Naive B cell (primary cell): ENCODE results near the gene NOBOX. TPM values are rescaled to one million over a fixed set of nuclear protein-coding genes. Genes with fewer than 3 reads are reported as not detected.

ENCODE experiments used
- ATAC-seq, 2 donors: fragments of 150-1000 bp; cut with Tn5 transposase; 2 replicates each; pipeline ENCODE4 v1.10.0; 2021; ENCODE audit warnings: low read depth in 2 of 2, mild to moderate bottlenecking in 2 of 2, moderate library complexity in 2 of 2
- DNase-seq: peaks from one replicate; pipeline ENCODE4 v3.0.0; 2022
- H3K27ac Mint-ChIP-seq, 6 donors: one replicate each; pipeline ENCODE4 v1.8.0; 2020 to 2022; ENCODE audit warnings: mild to moderate bottlenecking in 6 of 6, mixed read lengths in 6 of 6, moderate library complexity in 5 of 6, inconsistent platforms in 2 of 6
- H3K27me3 Mint-ChIP-seq, 3 donors: one replicate each; pipeline ENCODE4 v1.8.0; 2021 to 2022; ENCODE audit warnings: mixed read lengths in 3 of 3, mild to moderate bottlenecking in 1 of 3
- H3K36me3 Mint-ChIP-seq, 2 donors: one replicate each; pipeline ENCODE4 v1.8.0; 2020 to 2022; ENCODE audit warnings: mixed read lengths in 2 of 2, inconsistent platforms in 1 of 2, mild to moderate bottlenecking in 1 of 2
- H3K4me1 Mint-ChIP-seq, 3 donors: one replicate each; pipeline ENCODE4 v1.8.0; 2020 to 2022; ENCODE audit warnings: mixed read lengths in 3 of 3, inconsistent platforms in 1 of 3, mild to moderate bottlenecking in 1 of 3, moderate library complexity in 1 of 3
- H3K4me3 Mint-ChIP-seq, 8 donors: one replicate each; pipeline ENCODE4 v1.8.0; 2020 to 2022; ENCODE audit warnings: mild to moderate bottlenecking in 8 of 8, mixed read lengths in 8 of 8, moderate library complexity in 8 of 8, inconsistent platforms in 2 of 8
- H3K9me3 Mint-ChIP-seq, 7 donors: one replicate each; pipeline ENCODE4 v1.8.0; 2020 to 2022; ENCODE audit warnings: mixed read lengths in 7 of 7, mild to moderate bottlenecking in 5 of 7, inconsistent platforms in 2 of 7, moderate library complexity in 1 of 7
- polyA plus RNA-seq, 6 donors: library from polyadenylated mRNA; unstranded; fragments of 300-500 nt; fragmentation: Illumina TruSeq; gene quantifications; one replicate each; pipeline ENCODE4 v1.2.3, GENCODE V29; 2021; ENCODE audit warnings: low read depth in 6 of 6

The NOBOX gene
- polyA plus RNA-seq, 6 donors from 2014 or later, result not detected

DNA sequence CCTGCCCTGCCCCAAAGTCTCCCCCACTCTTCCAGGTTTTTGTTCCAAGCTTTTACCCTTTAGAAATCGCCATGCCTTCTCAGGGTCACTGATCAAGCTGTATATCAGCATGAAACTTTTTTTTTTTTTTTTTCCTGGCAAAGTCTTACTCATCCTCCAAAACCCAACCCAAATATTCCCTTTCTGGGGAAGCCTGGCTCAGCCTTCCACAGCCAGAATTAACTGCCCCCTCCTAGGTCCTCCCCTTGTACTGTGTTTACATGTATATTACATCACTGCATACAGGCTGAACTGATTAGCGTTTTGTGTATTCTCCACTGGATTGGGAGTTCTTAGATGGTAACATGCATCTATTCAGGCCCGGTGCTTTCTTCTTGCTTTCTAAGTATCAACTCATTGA is 4.6 kb upstream of the NOBOX start:
- H3K27me3 Mint-ChIP-seq, result peaks cover 9 to 30% (median 23%) of the 10 kb centered on the region in 3 donors
- H3K4me1 Mint-ChIP-seq, result peaks cover 0 to 11% (median 3%) of the 10 kb centered on the region in 3 donors
- H3K9me3 Mint-ChIP-seq, result no peaks in the 10 kb centered on the region
- H3K4me3 Mint-ChIP-seq, result no peak overlapping the region
- ATAC-seq (no peak), DNase-seq (no peak)
- H3K36me3 Mint-ChIP-seq, result no peaks in the 10 kb centered on the region
- no peak overlapping the region for H3K27ac Mint-ChIP-seq

DNA sequence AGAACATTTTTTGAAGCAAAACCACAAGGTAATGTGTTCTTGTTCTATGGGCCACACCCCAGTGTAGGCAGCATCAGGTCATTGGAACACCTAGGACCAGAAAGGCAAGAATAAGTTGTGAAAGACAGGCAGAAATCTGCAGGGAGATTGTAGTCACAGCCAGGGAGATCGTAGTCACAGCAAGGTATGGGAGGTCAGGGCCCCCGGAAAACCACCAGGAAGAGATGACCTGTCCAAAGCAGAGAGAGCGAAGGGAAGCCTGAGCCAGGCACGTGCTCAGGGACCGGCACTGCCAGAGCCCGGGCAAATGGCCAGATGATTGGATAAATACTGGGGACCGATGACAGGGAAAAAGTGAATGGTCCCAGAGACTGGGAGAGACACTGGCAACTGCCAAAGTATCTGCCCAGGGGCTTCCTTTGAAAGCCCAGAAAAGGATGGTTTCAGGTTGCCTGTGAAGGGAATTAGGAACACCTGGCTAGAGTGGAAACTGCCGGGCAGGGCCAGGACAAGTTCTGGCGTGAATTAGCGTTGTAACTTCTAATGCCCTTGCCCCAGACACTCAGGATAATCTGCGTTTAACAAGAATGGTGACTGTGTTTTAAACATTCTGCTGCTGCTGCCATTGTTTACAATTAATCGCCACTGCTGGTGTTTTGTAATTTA is 3.9 kb upstream of the NOBOX start:
- Mint-ChIP-seq H3K9me3 (no peaks in the 10 kb centered on the region), H3K27ac (no peak overlapping the region), H3K36me3 (no peaks in the 10 kb centered on the region), H3K4me3 (no peak overlapping the region), H3K27me3 (peaks cover 16 to 35% (median 25%) of the 10 kb centered on the region in 3 donors), H3K4me1 (peaks cover 0 to 3% (median 3%) of the 10 kb centered on the region in 3 donors)
- DNase-seq (no peak), ATAC-seq (no peak)

GRCh38 chr7:144404946-144405345 is 1.5 kb upstream of the NOBOX start:
- H3K4me3 Mint-ChIP-seq, result no peak overlapping the region
- ATAC-seq (no peak), DNase-seq (no peak)
- H3K9me3 Mint-ChIP-seq, result no peaks in the 10 kb centered on the region
- peaks cover 0 to 3% (median 0%) of the 10 kb centered on the region in 3 donors for H3K4me1 Mint-ChIP-seq
- no peak overlapping the region for H3K27ac Mint-ChIP-seq
- H3K27me3 Mint-ChIP-seq, result peaks cover 21 to 44% (median 26%) of the 10 kb centered on the region in 3 donors
- no peaks in the 10 kb centered on the region for H3K36me3 Mint-ChIP-seq

DNA sequence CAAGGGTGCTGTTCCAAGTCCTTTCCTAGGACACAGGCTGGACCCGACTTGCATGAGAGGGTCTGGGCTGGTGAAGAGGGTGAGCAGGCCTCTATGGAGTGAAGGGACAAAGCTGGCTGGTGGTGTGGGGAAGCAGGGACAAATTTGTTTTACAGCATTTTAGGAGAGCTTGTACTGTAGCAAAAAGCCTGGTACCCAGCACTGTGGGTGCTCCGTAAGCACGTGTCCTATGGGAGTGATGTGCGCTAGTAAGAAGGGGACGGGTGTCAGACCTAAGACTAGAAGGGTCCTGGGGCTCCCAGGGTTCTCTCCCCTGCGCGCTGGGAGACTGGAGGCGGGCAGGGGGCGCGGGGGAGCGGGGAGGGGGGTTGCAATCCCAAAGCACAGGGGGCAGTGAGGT is 391 bp downstream of the NOBOX start:
- Mint-ChIP-seq H3K4me3 (no peak overlapping the region), H3K36me3 (no peaks in the 10 kb centered on the region), H3K27ac (no peak overlapping the region), H3K4me1 (peaks cover 0 to under 1% (median 0%) of the 10 kb centered on the region in 3 donors), H3K9me3 (no peaks in the 10 kb centered on the region), H3K27me3 (peaks cover 13 to 50% (median 39%) of the 10 kb centered on the region in 3 donors)
- DNase-seq (no peak), ATAC-seq (no peak)

DNA sequence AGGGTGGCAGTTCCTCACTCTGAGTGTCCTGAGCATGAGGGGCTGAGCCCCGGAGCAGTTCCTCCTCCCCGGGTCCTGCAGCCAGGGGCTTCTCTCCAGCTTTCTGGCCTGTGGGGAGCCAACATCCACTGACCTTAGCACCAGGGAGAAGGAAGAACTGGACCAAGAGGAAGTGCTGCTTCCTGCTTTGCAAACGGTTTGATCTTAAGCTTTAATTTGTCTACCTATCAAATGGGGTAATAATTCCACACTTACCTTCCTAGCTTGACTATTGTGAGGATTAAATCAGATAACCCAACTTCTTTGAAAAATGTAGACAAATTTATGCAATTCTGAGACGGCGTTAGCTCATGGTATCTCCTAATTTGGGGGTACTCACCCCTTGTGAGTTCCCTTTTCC is 2.0 kb downstream of the NOBOX start:
- Mint-ChIP-seq H3K36me3 (no peaks in the 10 kb centered on the region), H3K27me3 (peaks cover 9 to 47% (median 40%) of the 10 kb centered on the region in 3 donors), H3K9me3 (no peaks in the 10 kb centered on the region), H3K4me3 (no peak overlapping the region), H3K27ac (peak overlapping the region in 1 of 6 donors; percentile 32), H3K4me1 (no peaks in the 10 kb centered on the region)
- ATAC-seq, result no peak
- no peak for DNase-seq

GRCh38 chr7:144399946-144400345 is 3.5 kb downstream of the NOBOX start:
- no peak for ATAC-seq

DNA sequence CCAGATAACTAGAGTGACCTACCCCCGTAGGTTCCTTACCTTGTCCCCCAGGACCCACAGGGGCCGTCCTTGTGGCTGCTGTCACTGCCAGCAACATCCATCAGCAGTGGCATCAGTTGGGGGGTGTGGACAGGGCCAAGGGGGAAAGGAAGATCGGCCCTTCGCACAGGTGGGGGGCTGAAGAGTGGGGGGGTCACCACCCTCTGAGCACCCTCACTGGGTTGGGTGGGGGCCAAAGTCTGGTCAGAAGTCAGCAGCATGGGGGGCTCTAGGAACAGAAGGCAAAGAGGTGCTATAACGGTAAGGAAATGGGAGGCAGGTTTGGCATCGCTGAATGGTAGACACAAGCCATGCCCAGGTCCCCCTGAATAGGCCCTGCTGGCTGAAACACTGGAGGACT is 4.6 kb downstream of the NOBOX start:
- Mint-ChIP-seq H3K27me3 (peaks cover 4 to 55% (median 49%) of the 10 kb centered on the region in 3 donors), H3K9me3 (no peaks in the 10 kb centered on the region), H3K27ac (no peak overlapping the region), H3K4me3 (no peak overlapping the region), H3K36me3 (no peaks in the 10 kb centered on the region), H3K4me1 (no peaks in the 10 kb centered on the region)
- DNase-seq (no peak), ATAC-seq (no peak)

More at GRCh38 chr7:144399946-144400345, 3.5 kb downstream of the NOBOX start:
- H3K27me3 Mint-ChIP-seq, result peaks cover 5 to 55% (median 49%) of the 10 kb centered on the region in 3 donors
- no peaks in the 10 kb centered on the region for H3K36me3 Mint-ChIP-seq
- no peak for DNase-seq
- H3K9me3 Mint-ChIP-seq, result no peaks in the 10 kb centered on the region
- peak overlapping the region in 1 of 6 donors; percentile 22 for H3K27ac Mint-ChIP-seq
- no peak overlapping the region for H3K4me3 Mint-ChIP-seq
- H3K4me1 Mint-ChIP-seq, result no peaks in the 10 kb centered on the region

- Mint-ChIP-seq H3K4me1 (no peaks in the 10 kb centered on the region), H3K36me3 (no peaks in the 10 kb centered on the region), H3K9me3 (no peaks in the 10 kb centered on the region), H3K27me3 (peaks cover 4 to 55% (median 49%) of the 10 kb centered on the region in 3 donors), H3K4me3 (no peak overlapping the region), H3K27ac (no peak overlapping the region)
- DNase-seq (no peak), ATAC-seq (no peak)
These were observed 5.2 kb downstream of the NOBOX start for GRCh38 chr7:144398291-144398690.

- ATAC-seq, result no peak
- Mint-ChIP-seq H3K9me3 (no peaks in the 10 kb centered on the region), H3K4me1 (peaks cover 0 to under 1% (median 0%) of the 10 kb centered on the region in 3 donors), H3K27me3 (peaks cover 0 to 45% (median 42%) of the 10 kb centered on the region in 3 donors), H3K4me3 (peak overlapping the region in 1 of 8 donors; percentile 17), H3K36me3 (no peaks in the 10 kb centered on the region), H3K27ac (no peak overlapping the region)
- no peak for DNase-seq
These were observed 6.4 kb downstream of the NOBOX start for GRCh38 chr7:144397086-144397485.

DNA sequence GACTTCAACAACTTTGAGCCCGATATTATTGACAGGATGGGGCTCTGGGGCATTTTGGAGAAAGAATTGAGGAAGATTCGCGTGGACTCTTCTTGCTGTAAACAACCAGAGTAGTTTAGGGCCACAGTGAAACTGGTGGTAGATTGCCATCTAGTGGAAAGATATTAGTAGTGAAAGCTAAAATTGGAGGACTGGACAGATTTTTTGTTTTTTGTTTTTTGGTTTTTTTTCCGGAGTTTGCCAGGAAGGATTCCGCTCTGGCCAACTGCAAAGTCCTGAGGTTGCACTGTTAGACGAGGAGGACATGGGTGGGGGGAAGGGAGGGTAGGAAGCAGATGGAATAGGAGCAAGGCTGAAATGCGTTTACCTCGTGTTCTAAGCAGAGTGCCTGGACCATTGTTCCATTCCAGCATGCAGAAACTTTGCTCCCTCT is 11.7 kb downstream of the NOBOX start:
- Mint-ChIP-seq H3K9me3 (no peaks in the 10 kb centered on the region), H3K27ac (no peak overlapping the region), H3K4me1 (peaks cover 3 to 6% (median 6%) of the 10 kb centered on the region in 3 donors), H3K4me3 (peak overlapping the region in 3 of 8 donors; percentile 2 to 61 (median 16)), H3K36me3 (no peaks in the 10 kb centered on the region), H3K27me3 (peaks cover 0 to 9% (median 9%) of the 10 kb centered on the region in 3 donors)
- ATAC-seq, result peak; percentile 60 to 74
- DNase-seq, result peak; percentile 52

- peaks cover 0 to 9% (median 9%) of the 10 kb centered on the region in 3 donors for H3K27me3 Mint-ChIP-seq
- peaks cover 3 to 6% (median 6%) of the 10 kb centered on the region in 3 donors for H3K4me1 Mint-ChIP-seq
- no peak for ATAC-seq
- H3K9me3 Mint-ChIP-seq, result no peaks in the 10 kb centered on the region
- no peak for DNase-seq
- no peak overlapping the region for H3K4me3 Mint-ChIP-seq
- H3K36me3 Mint-ChIP-seq, result no peaks in the 10 kb centered on the region
- H3K27ac Mint-ChIP-seq, result peak overlapping the region in 1 of 6 donors; percentile 75
These were observed 12.5 kb downstream of the NOBOX start for GRCh38 chr7:144391014-144391413.

- Mint-ChIP-seq H3K4me3 (no peak overlapping the region), H3K27ac (peak overlapping the region in 2 of 6 donors; percentile 39 to 44)
These were observed 13.0 kb downstream of the NOBOX start for GRCh38 chr7:144390481-144390880.

DNA sequence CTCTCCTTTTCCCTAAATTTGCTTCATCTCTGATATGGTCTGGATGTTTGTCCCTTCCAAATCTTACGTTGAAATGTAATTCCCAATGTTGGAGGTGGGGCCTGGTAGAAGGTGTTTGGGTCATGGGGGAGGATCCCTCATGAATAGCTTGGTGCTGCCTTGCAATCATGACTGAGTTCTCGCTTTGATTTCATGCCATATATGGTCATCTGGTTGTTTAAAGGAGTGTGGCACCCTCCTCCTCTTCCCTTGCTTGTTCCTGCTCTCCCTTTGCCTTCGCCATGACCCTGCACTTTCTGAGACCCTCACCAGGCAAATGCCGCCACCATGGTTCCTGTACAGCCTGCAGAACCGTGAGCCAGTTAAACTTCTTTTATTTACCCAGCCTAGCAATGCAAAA is 14.5 kb downstream of the NOBOX start:
- peaks cover 15 to 17% (median 15%) of the 10 kb centered on the region in 3 donors for H3K4me1 Mint-ChIP-seq
- no peaks in the 10 kb centered on the region for H3K36me3 Mint-ChIP-seq
- no peaks in the 10 kb centered on the region for H3K27me3 Mint-ChIP-seq
- peak overlapping the region in 2 of 6 donors; percentile 76 to 96 for H3K27ac Mint-ChIP-seq
- no peak for DNase-seq
- no peak overlapping the region for H3K4me3 Mint-ChIP-seq
- no peaks in the 10 kb centered on the region for H3K9me3 Mint-ChIP-seq
- ATAC-seq, result no peak

More at GRCh38 chr7:144390481-144390880, 13.0 kb downstream of the NOBOX start:
- Mint-ChIP-seq H3K4me1 (peaks cover 3 to 6% (median 6%) of the 10 kb centered on the region in 3 donors), H3K36me3 (no peaks in the 10 kb centered on the region), H3K9me3 (no peaks in the 10 kb centered on the region), H3K27me3 (peaks cover 0 to 4% (median 3%) of the 10 kb centered on the region in 3 donors)
- no peak for ATAC-seq
- DNase-seq, result no peak

DNA sequence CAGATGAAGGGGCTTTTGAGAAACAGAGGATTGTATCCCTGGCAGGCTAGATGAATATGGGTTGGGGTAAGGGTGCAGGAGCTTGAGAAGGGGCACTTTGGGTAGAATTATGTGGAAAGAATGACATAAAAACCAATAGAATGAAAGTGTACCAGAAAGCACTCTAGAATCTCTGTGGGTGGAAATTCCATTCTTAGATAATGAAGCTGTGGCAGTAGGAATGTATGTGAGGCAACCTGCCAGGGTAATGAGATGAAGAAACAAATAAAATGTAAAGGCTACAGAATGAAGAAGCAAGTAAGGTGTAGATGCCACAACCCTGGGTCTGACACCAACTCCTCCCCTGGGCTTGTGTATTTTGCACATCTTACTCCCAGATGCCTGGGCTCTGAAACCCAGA is 16.8 kb downstream of the NOBOX start:
- H3K9me3 Mint-ChIP-seq, result no peaks in the 10 kb centered on the region
- H3K4me3 Mint-ChIP-seq, result no peak overlapping the region
- H3K27ac Mint-ChIP-seq, result no peak overlapping the region
- H3K27me3 Mint-ChIP-seq, result no peaks in the 10 kb centered on the region
- H3K36me3 Mint-ChIP-seq, result no peaks in the 10 kb centered on the region
- DNase-seq, result no peak
- H3K4me1 Mint-ChIP-seq, result peaks cover 14 to 18% (median 16%) of the 10 kb centered on the region in 3 donors
- no peak for ATAC-seq
